Measurements from ENCODE around the gene GRPEL1. TPM values are rescaled to one million over a fixed set of nuclear protein-coding genes. Genes with fewer than 3 reads are reported as not detected.

Gene GRPEL1
- total RNA-seq, 1 experiment from 2014 or later = 80.1 TPM

GRCh38 chr4:7103607-7104365 lies 35.9 kb upstream of the GRPEL1 start:
- peak overlapping the region; percentile 95 for H2AFZ ChIP-seq (ENCODE audit: low read depth, low read length, poor library complexity, severe bottlenecking)
- intact Hi-C loops (cut with micrococcal nuclease) = no loop called here
- no peaks in the 10 kb centered on the region for H3K9me3 ChIP-seq (ENCODE audit: control insufficient read depth in 1 of 2, insufficient read depth in 1 of 2, low read depth in 1 of 2, low read length in 2 of 2)
- no peaks in the 10 kb centered on the region for H3K36me3 ChIP-seq (ENCODE audit: control insufficient read depth in 1 of 2, insufficient read depth in 2 of 2, low read length in 2 of 2)
- H3K4me3 ChIP-seq (replicated peaks in 1 of 2; ENCODE audit: low read depth in 1 of 2, low read length in 2 of 2) = peak overlapping the region; percentile 80 to 82
- H3K27me3 ChIP-seq (ENCODE audit: insufficient read depth, low read length) = no peaks in the 10 kb centered on the region
- ChIA-PET CTCF (no interaction called here), RAD21 (ENCODE audit: low non-redundant PET in 1 of 2, low total read pairs in 2 of 2, uncharacterized antibody in 2 of 2, unreplicated experiment in 2 of 2) (no interaction called here), POLR2A (no interaction called here)
- H4K20me1 ChIP-seq (ENCODE audit: insufficient read depth) = no peaks in the 10 kb centered on the region
- BruUV-seq (replicated peaks) = no TSS peak
- H3K79me2 ChIP-seq (ENCODE audit: insufficient read depth, low read length) = no peaks in the 10 kb centered on the region
- H3K9me2 ChIP-seq (ENCODE audit: insufficient read depth) = no peaks in the 10 kb centered on the region
- peaks cover 17 to 20% of the 10 kb centered on the region in 2 experiments for H3K4me1 ChIP-seq (ENCODE audit: control insufficient read depth in 1 of 2, insufficient read depth in 2 of 2, low read length in 2 of 2)
- H3K27ac ChIP-seq (ENCODE audit: low read depth, low read length) = peak overlapping the region; percentile 8; the same call in 1 of the 2 replicates
- ATAC-seq (no peak; the same call in none of the 2 replicates), DNase-seq (ENCODE audit: low read depth, low spot score) (no peak)
- TF ChIP-seq ZFX (IDR thresholded peaks at IDR 0.05) (no peak), ZNF274 (IDR thresholded peaks at IDR 0.05; ENCODE audit: low read depth, low read length) (no peak), SRF (IDR thresholded peaks at IDR 0.05; ENCODE audit: low read depth) (no peak), CEBPB (IDR thresholded peaks at IDR 0.05; ENCODE audit: low read depth) (no peak), POLR2AphosphoS5 (IDR thresholded peaks at IDR 0.05; ENCODE audit: low read depth, low read length) (no peak), POLR2A (IDR thresholded peaks at IDR 0.05; ENCODE audit: borderline replicate concordance, extremely low read depth, insufficient read depth, insufficient read length) (no peak), SIN3A (IDR thresholded peaks at IDR 0.05; ENCODE audit: low read depth) (no peak)
- peak overlapping the region; percentile 67 for H3K9ac ChIP-seq (ENCODE audit: low read length)
- H3K4me2 ChIP-seq (ENCODE audit: low read length) = peak overlapping the region; percentile 85

- ChIA-PET CTCF (interaction anchor here (1.5 to 1.8 kb wide), 3 partner anchors 16 to 60 kb away, joined by 3 to 9 read pairs (median 5); partner anchors contain the start of gene TADA2B), POLR2A (no interaction called here)
- ATAC-seq = peak; percentile 79
- TF ChIP-seq REST (IDR thresholded peaks at IDR 0.05; ENCODE audit: low read depth) (no peak), ELF1 (IDR thresholded peaks at IDR 0.05; ENCODE audit: borderline replicate concordance, low read depth) (no peak), EZH2phosphoT487 (IDR thresholded peaks at IDR 0.05; ENCODE audit: borderline replicate concordance) (no peak), RAD21 (IDR thresholded peaks at IDR 0.05; ENCODE audit: low read depth) (no peak), YY1 (IDR thresholded peaks at IDR 0.05; ENCODE audit: extremely low read depth, insufficient replicate concordance, low read depth, low read length) (peak; percentile 85), SP1 (IDR thresholded peaks at IDR 0.05; ENCODE audit: low read depth) (no peak), ATF3 (IDR thresholded peaks at IDR 0.05) (no peak), SIN3A (IDR thresholded peaks at IDR 0.05; ENCODE audit: low read depth) (0 out of 2 replicates have a peak, but pooled peaks have one; percentile 38), ZNF274 (IDR thresholded peaks at IDR 0.05; ENCODE audit: low read depth, low read length) (no peak), FOSL1 (IDR thresholded peaks at IDR 0.05; ENCODE audit: low read depth) (no peak), SRF (IDR thresholded peaks at IDR 0.05; ENCODE audit: low read depth) (no peak), EGR1 (IDR thresholded peaks at IDR 0.05; ENCODE audit: low read depth) (no peak)
Measured at GRCh38 chr4:7103031-7103606, 35.3 kb upstream of the GRPEL1 start.

More at GRCh38 chr4:7103031-7103606, 35.3 kb upstream of the GRPEL1 start:
- H3K27me3 ChIP-seq (ENCODE audit: insufficient read depth, low read length) = 0 out of 2 replicates have a peak, but pooled peaks cover 3% of the 10 kb centered on the region
- peak overlapping the region; percentile 85 for H3K4me2 ChIP-seq (ENCODE audit: low read length)
- H3K9me3 ChIP-seq (ENCODE audit: control insufficient read depth in 1 of 2, insufficient read depth in 1 of 2, low read depth in 1 of 2, low read length in 2 of 2) = no peaks in the 10 kb centered on the region
- peak; percentile 60 for DNase-seq (ENCODE audit: low read depth, low spot score)
- peak overlapping the region; percentile 53 for H3K27ac ChIP-seq (ENCODE audit: low read depth, low read length)
- H3K9me2 ChIP-seq (ENCODE audit: insufficient read depth) = no peaks in the 10 kb centered on the region
- H3K4me1 ChIP-seq (ENCODE audit: control insufficient read depth in 1 of 2, insufficient read depth in 2 of 2, low read length in 2 of 2) = peaks cover 17 to 20% of the 10 kb centered on the region in 2 experiments
- H3K9ac ChIP-seq (ENCODE audit: low read length) = peak overlapping the region; percentile 67
- H3K79me2 ChIP-seq (ENCODE audit: insufficient read depth, low read length) = no peaks in the 10 kb centered on the region
- intact Hi-C loops (cut with micrococcal nuclease) = no loop called here
- peak overlapping the region; percentile 95 for H2AFZ ChIP-seq (ENCODE audit: low read depth, low read length, poor library complexity, severe bottlenecking)
- no peaks in the 10 kb centered on the region for H4K20me1 ChIP-seq (ENCODE audit: insufficient read depth)
- RAD21 ChIA-PET (ENCODE audit: low non-redundant PET in 1 of 2, low total read pairs in 2 of 2, uncharacterized antibody in 2 of 2, unreplicated experiment in 2 of 2) = no interaction called here
- TSS peak; percentile 96 for BruUV-seq (replicated peaks)
- H3K4me3 ChIP-seq (replicated peaks in 1 of 2; ENCODE audit: low read depth in 1 of 2, low read length in 2 of 2) = peak overlapping the region; percentile 80 to 82
- H3K36me3 ChIP-seq (ENCODE audit: control insufficient read depth in 1 of 2, insufficient read depth in 2 of 2, low read length in 2 of 2) = no peaks in the 10 kb centered on the region

Measured in HCT116 (cell line).